Choroid plexus epithelial cell (primary cell): Measurements from ENCODE around the gene NKAIN2.

Experiments
- DNase-seq: peaks from one replicate; pipeline ENCODE4 v3.0.0-alpha.2; 2010; ENCODE audit warnings: low read depth
- H3K4me3 ChIP-seq: 2 replicates; pipeline ENCODE4 v1.5.1; 2011; ENCODE audit warnings: low read depth, mild to moderate bottlenecking, control low read depth, low read length, moderate library complexity
- TF ChIP-seq, protein P1 (sequence below): conservative IDR thresholded peaks from 2 replicates; pipeline ENCODE4 v1.5.1; 2011; ENCODE audit warnings: low read depth, mild to moderate bottlenecking, control low read depth, inconsistent platforms, low read length, moderate library complexity

NKAIN2 gene

DNA sequence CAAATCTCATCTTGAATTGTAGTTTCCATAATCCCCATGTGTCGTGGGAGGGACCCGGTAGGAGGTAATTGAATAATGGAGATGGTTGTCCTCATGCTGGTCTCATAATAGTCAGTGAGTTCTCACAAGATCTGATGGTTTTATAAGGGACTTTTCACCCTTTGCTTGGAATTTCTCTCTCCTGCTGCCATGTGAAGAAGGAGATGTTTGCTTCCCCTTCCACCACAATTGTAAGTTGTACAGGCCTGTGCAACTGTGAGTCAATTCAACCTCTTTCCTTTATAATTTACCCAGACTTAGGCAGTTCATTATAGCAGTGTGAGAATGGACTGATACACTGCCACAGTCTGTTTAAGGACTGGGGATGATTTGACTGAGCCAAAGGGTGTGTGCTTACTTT is 44.7 kb downstream of the NKAIN2 start:
- no peak for DNase-seq
- TF ChIP-seq, protein P1, sequence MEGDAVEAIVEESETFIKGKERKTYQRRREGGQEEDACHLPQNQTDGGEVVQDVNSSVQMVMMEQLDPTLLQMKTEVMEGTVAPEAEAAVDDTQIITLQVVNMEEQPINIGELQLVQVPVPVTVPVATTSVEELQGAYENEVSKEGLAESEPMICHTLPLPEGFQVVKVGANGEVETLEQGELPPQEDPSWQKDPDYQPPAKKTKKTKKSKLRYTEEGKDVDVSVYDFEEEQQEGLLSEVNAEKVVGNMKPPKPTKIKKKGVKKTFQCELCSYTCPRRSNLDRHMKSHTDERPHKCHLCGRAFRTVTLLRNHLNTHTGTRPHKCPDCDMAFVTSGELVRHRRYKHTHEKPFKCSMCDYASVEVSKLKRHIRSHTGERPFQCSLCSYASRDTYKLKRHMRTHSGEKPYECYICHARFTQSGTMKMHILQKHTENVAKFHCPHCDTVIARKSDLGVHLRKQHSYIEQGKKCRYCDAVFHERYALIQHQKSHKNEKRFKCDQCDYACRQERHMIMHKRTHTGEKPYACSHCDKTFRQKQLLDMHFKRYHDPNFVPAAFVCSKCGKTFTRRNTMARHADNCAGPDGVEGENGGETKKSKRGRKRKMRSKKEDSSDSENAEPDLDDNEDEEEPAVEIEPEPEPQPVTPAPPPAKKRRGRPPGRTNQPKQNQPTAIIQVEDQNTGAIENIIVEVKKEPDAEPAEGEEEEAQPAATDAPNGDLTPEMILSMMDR: no peak
- no peak overlapping the region for H3K4me3 ChIP-seq

- TF ChIP-seq, protein P1: no peak
- DNase-seq: no peak
- no peak overlapping the region for H3K4me3 ChIP-seq
Measured at GRCh38 chr6:123849406-123849805, 45.7 kb downstream of the NKAIN2 start.

- no peak overlapping the region for H3K4me3 ChIP-seq
- no peak for DNase-seq
- TF ChIP-seq, protein P1: no peak
Measured at GRCh38 chr6:123850555-123850954, 46.9 kb downstream of the NKAIN2 start.

DNA sequence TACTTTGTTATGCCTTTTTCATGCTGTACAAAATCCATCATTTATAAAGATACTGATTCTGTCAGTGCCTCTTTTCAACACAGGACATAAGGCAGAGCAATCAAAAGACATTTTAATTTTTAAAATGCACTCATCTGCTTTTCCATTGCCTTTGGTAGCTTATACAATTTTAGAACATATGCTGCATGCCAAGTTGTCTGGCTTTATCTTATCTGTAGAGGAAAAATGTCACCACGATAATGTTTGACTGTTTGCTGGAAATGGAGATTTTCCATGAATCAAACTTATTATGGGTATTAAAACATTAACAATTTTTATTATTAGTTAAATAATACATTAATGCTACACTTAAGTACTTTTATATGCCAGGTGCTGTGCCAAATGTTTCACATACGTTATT is 50.5 kb downstream of the NKAIN2 start:
- no peak overlapping the region for H3K4me3 ChIP-seq
- TF ChIP-seq, protein P1: no peak
- DNase-seq: no peak

DNA sequence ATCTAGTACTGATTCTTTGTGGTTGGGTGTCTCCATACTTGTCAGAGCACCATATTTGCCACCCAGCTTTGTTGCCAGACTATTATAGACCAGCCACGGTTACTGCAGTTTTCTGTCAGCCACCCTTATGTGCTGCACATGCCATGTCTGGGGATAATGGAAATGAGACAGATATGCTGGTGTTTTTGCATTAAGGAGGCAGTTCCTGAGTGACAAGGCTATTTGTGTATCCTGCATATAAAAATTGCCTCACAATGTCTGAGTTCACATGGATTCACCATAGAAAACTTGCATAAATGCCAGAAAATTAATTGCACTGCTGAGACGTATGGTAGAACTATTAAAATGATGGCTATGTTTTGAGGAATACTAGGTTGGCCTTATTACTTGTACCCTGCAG is 51.8 kb downstream of the NKAIN2 start:
- TF ChIP-seq, protein P1: no peak
- no peak for DNase-seq
- no peak overlapping the region for H3K4me3 ChIP-seq

DNA sequence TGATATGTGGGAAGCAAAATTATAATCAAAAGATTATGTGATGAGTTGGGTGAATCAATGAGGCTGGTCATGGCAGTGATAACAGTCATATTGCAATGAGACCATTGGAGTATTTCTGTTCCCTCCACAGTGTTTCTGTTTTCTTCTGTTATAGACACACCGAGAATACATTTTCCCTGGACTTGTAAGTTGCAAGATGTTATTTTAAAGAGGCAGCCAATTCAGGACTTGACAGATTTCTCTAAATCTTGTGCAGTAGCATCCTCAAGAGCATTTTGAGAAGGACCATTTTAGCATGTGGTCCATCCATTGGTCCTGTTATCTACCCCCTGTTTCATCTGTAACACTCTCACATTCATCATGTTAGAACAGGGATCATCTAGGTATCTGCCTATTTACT is 55.6 kb downstream of the NKAIN2 start:
- DNase-seq: no peak
- TF ChIP-seq, protein P1: no peak
- no peak overlapping the region for H3K4me3 ChIP-seq

DNA sequence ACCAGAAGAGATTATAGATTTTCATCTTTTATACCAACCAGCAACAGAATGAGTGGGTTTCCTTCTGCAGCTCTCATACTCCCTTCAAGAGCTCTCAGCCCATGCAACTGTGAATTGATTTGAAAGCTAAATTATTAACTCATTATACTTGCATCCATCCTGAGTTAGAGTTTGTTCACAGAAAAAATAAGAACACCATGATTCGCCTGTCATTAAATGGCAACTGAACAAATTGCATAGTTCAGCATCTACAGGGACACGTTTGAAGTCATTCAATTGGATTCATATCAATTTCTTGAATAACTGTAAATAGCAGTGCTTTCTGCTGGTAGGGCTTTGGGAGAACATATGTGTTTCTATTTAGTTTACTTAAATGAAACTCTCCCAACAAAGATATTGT is 65.7 kb downstream of the NKAIN2 start:
- DNase-seq: no peak
- no peak overlapping the region for H3K4me3 ChIP-seq
- TF ChIP-seq, protein P1: no peak
